ENCODE data around the gene KIRREL1.

The KIRREL1 gene

DNA sequence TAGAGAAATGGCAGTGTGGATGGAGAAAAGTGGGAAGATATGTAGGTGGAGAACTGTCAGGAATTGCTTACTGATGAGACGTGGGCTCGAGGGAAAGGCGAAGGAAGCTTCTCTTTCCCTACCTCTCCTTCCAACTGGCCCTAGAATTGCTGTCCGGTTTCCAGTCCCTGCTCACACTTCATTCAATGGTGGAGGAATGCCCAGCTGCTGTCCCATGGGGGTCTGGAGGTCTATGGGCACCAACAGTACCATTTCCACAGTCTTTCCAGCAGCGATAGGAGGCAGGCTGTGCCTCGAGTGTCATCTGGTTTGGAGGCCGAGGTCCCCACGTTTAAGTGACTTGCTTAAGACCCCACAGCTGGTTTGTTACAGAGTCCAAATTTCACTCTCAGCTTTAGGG is 155.7 kb downstream of the KIRREL1 start:
- no peak for DNase-seq

All from CD4-positive, alpha-beta T cell treated with Interleukin-4 for 1 hour (primary cell).